HCT116 (cell line): ENCODE measurements around the gene MFN2. TPM values are rescaled to one million over a fixed set of nuclear protein-coding genes. Genes with fewer than 3 reads are reported as not detected.

Experiments
- ATAC-seq: fragments of 200-7000 bp; cut with Tn5 transposase; 2 replicates; pipeline ENCODE4 v1.9.1; 2020; ENCODE audit warnings: mild to moderate bottlenecking, moderate library complexity
- BruUV-seq: library from RNA; stranded (reverse); fragments of 400-500 nt; replicated peaks from 2 replicates; lab custom pipeline; 2021; lab: Mats Ljungman, UMichigan
- CTCF ChIA-PET: fragments of 300-600 bp; sonication (Branson Sonifier 250); formaldehyde crosslinking; loops from one replicate; lab custom pipeline; 2021; ENCODE audit warnings: antibody characterized with exemption; lab: Charles Lee
- POLR2A ChIA-PET: fragments of 300-600, 350-600 bp; sonication (Branson Sonifier 250); formaldehyde crosslinking; loops from one replicate; lab custom pipeline; 2021; ENCODE audit warnings: antibody characterized with exemption; lab: Charles Lee
- RAD21 ChIA-PET, 2 experiments: fragments of 300-600 bp; sonication (Branson Sonifier 250); formaldehyde crosslinking; loops; one replicate each; lab custom pipeline; 2023; ENCODE audit warnings: low total read pairs in 2 of 2; ENCODE audit not compliant: uncharacterized antibody in 2 of 2, unreplicated experiment in 2 of 2, low non-redundant PET in 1 of 2; lab: Charles Lee
- DNase-seq: peaks from one replicate; pipeline ENCODE4 v3.0.0-alpha.2; 2010; ENCODE audit warnings: low read depth, low spot score
- H2AFZ ChIP-seq: fragments of 200-600 bp; shearing (Covaris generic), sonication (generic); 2 replicates; pipeline ENCODE4 v1.6.1; 2017; ENCODE audit warnings: low read depth, mixed run types, mixed read lengths, antibody characterized with exemption, low read length; ENCODE audit not compliant: poor library complexity, severe bottlenecking
- H3K27ac ChIP-seq: 2 replicates; pipeline ENCODE4 v1.5.1; 2012; ENCODE audit warnings: low read depth, low read length
- H3K27me3 ChIP-seq: fragments of 200-600 bp; sonication (generic); 2 replicates; pipeline ENCODE4 v1.6.1; 2016; ENCODE audit warnings: mixed run types, low read length, mixed read lengths; ENCODE audit not compliant: insufficient read depth
- H3K36me3 ChIP-seq, 2 experiments: fragments of 200-500 bp in 1 of 2; fragments of 200-600 bp in 1 of 2; sonication (Bioruptor generic) in 1 of 2; sonication (generic) in 1 of 2; 2 replicates each; pipeline versions ENCODE4 v1.5.1 to v1.6.1; 2014 to 2016; ENCODE audit warnings: low read length in 2 of 2, inconsistent platforms in 1 of 2, mixed read lengths in 1 of 2, mixed run types in 1 of 2; ENCODE audit not compliant: insufficient read depth in 2 of 2, control insufficient read depth in 1 of 2
- H3K4me1 ChIP-seq, 2 experiments: fragments of 200-600 bp in 1 of 2; sonication (generic) in 1 of 2; 2 replicates each; pipeline versions ENCODE4 v1.5.1 to v1.6.1; 2012 to 2017; ENCODE audit warnings: low read length in 2 of 2, inconsistent platforms in 1 of 2, mild to moderate bottlenecking in 1 of 2, mixed read lengths in 1 of 2, mixed run types in 1 of 2, moderate library complexity in 1 of 2; ENCODE audit not compliant: insufficient read depth in 2 of 2, control insufficient read depth in 1 of 2
- H3K4me2 ChIP-seq: fragments of 200-600 bp; sonication (generic); 2 replicates; pipeline ENCODE4 v1.6.1; 2017; ENCODE audit warnings: mixed run types, low read length, mixed read lengths
- H3K4me3 ChIP-seq, 2 experiments: fragments of 200-600 bp in 1 of 2; sonication (generic) in 1 of 2; replicated peaks in 1 of 2; 2 replicates each; pipeline ENCODE4 v1.5.1; 2011 to 2016; ENCODE audit warnings: low read length in 2 of 2, control low read depth in 1 of 2, low read depth in 1 of 2, mild to moderate bottlenecking in 1 of 2, mixed read lengths in 1 of 2, mixed run types in 1 of 2
- H3K79me2 ChIP-seq: fragments of 200-600 bp; sonication (generic); 2 replicates; pipeline ENCODE4 v1.6.1; 2017; ENCODE audit warnings: mild to moderate bottlenecking, mixed run types, low read length, moderate library complexity, mixed read lengths; ENCODE audit not compliant: insufficient read depth
- H3K9ac ChIP-seq: fragments of 200-600 bp; sonication (generic); 2 replicates; pipeline ENCODE4 v1.6.1; 2016; ENCODE audit warnings: low read length, mixed read lengths
- H3K9me2 ChIP-seq: fragments of 200-600 bp; sonication (generic), shearing (Covaris generic); 2 replicates; pipeline ENCODE4 v1.6.1; 2017; ENCODE audit warnings: mixed run types, mild to moderate bottlenecking, moderate library complexity; ENCODE audit not compliant: insufficient read depth
- H3K9me3 ChIP-seq, 2 experiments: fragments of 200-500 bp in 1 of 2; fragments of 200-600 bp in 1 of 2; sonication (Bioruptor generic) in 1 of 2; sonication (generic) in 1 of 2; 2 replicates each; pipeline ENCODE4 v1.6.1; 2014 to 2017; ENCODE audit warnings: low read length in 2 of 2, mixed read lengths in 2 of 2, inconsistent platforms in 1 of 2, low read depth in 1 of 2, mild to moderate bottlenecking in 1 of 2, mixed run types in 1 of 2, moderate library complexity in 1 of 2; ENCODE audit not compliant: control insufficient read depth in 1 of 2, insufficient read depth in 1 of 2
- H4K20me1 ChIP-seq: fragments of 200-600 bp; sonication (generic), shearing (Covaris generic); 2 replicates; pipeline ENCODE4 v1.6.1; 2017; ENCODE audit warnings: mixed run types, mild to moderate bottlenecking, moderate library complexity; ENCODE audit not compliant: insufficient read depth
- CBX3 ChIP-seq: IDR thresholded peaks from 2 replicates; pipeline ENCODE4 v1.6.1; 2012; ENCODE audit warnings: low read depth
- CTCF ChIP-seq, 3 experiments: fragments of 200-600 bp in 1 of 3; sonication (generic) in 1 of 3; IDR thresholded peaks in 2 of 3; conservative IDR thresholded peaks in 1 of 3; 2 replicates each; pipeline ENCODE4 v1.5.1; 2012 to 2017; ENCODE audit warnings: low read depth in 2 of 3, low read length in 2 of 3, antibody characterized with exemption in 1 of 3, borderline replicate concordance in 1 of 3, control low read depth in 1 of 3, mild to moderate bottlenecking in 1 of 3, mixed read lengths in 1 of 3, mixed run types in 1 of 3, moderate library complexity in 1 of 3; ENCODE audit not compliant: insufficient read depth in 1 of 3
- EGR1 ChIP-seq: IDR thresholded peaks from 2 replicates; pipeline ENCODE4 v1.6.1; 2012; ENCODE audit warnings: low read depth
- ELF1 ChIP-seq: IDR thresholded peaks from 2 replicates; pipeline ENCODE4 v1.6.1; 2012; ENCODE audit warnings: low read depth, borderline replicate concordance
- EZH2phosphoT487 ChIP-seq: fragments of 200-600 bp; IDR thresholded peaks from 2 replicates; pipeline ENCODE4 v1.6.1; 2018; ENCODE audit warnings: antibody characterized with exemption, borderline replicate concordance
- FOSL1 ChIP-seq: IDR thresholded peaks from 2 replicates; pipeline ENCODE4 v1.6.1; 2012; ENCODE audit warnings: low read depth
- JUND ChIP-seq: IDR thresholded peaks from 2 replicates; pipeline ENCODE4 v1.6.1; 2012
- MAX ChIP-seq: IDR thresholded peaks from 2 replicates; pipeline ENCODE4 v1.6.1; 2012
- SIN3A ChIP-seq: IDR thresholded peaks from 2 replicates; pipeline ENCODE4 v1.6.1; 2012; ENCODE audit warnings: low read depth
- SP1 ChIP-seq: IDR thresholded peaks from 2 replicates; pipeline ENCODE4 v1.6.1; 2012; ENCODE audit warnings: low read depth
- TCF7L2 ChIP-seq: IDR thresholded peaks from 2 replicates; pipeline ENCODE4 v1.7.0; 2011; ENCODE audit warnings: borderline replicate concordance, inconsistent platforms; ENCODE audit not compliant: insufficient read depth, insufficient read length; ENCODE audit errors: extremely low read depth
- ZFX ChIP-seq: fragments of 450-650 bp; IDR thresholded peaks from 2 replicates; pipeline ENCODE4 v1.6.1; 2017
- intact Hi-C: fragments of 100-400 bp; cut with micrococcal nuclease; formaldehyde crosslinking; loops from 2 replicates; pipeline ENCODE4 v1.10.0; 2022
- total RNA-seq: library from RNA; stranded (reverse); gene quantifications from one replicate; pipeline ENCODE4 v1.2.1, GENCODE V29; 2021; ENCODE audit not compliant: unreplicated experiment

Gene MFN2
- total RNA-seq, 1 experiment from 2014 or later: 83.0 TPM

GRCh38 chr1:12028248-12028647 is 48.0 kb downstream of the MFN2 start (continued):
- TF ChIP-seq CTCF (IDR thresholded peaks at IDR 0.05 in 2 of 3, conservative IDR thresholded peaks at IDR 0.05 in 1 of 3; ENCODE audit: borderline replicate concordance in 1 of 3, insufficient read depth in 1 of 3, low read depth in 2 of 3, low read length in 2 of 3): no peak
- no peak for TF ChIP-seq SP1

- Histone ChIP-seq H3K9me3 (no peaks in the 10 kb centered on the region), H3K9ac (no peak overlapping the region), H3K27me3 (no peaks in the 10 kb centered on the region), H4K20me1 (no peaks in the 10 kb centered on the region), H3K79me2 (no peaks in the 10 kb centered on the region), H3K4me3 (no peak overlapping the region), H2AFZ (no peak overlapping the region), H3K4me1 (no peaks in the 10 kb centered on the region), H3K4me2 (no peak overlapping the region), H3K36me3 (peaks cover 3 to 12% of the 10 kb centered on the region in 2 experiments; a peak in 3 of 4 replicates), H3K9me2 (no peaks in the 10 kb centered on the region), H3K27ac (no peak overlapping the region)
- intact Hi-C loops: no loop called here
- DNase-seq (no peak), ATAC-seq (no peak)
- TF ChIP-seq ELF1 (no peak), ZFX (no peak), CTCF (IDR thresholded peaks at IDR 0.05 in 2 of 3, conservative IDR thresholded peaks at IDR 0.05 in 1 of 3; ENCODE audit: borderline replicate concordance in 1 of 3, insufficient read depth in 1 of 3, low read depth in 2 of 3, low read length in 2 of 3) (no peak), SIN3A (no peak), JUND (no peak), SP1 (no peak), FOSL1 (no peak), TCF7L2 (no peak), CBX3 (no peak), MAX (no peak), EZH2phosphoT487 (no peak), EGR1 (no peak)
- RAD21 ChIA-PET: no interaction called here
- CTCF ChIA-PET: no interaction called here
- POLR2A ChIA-PET: interaction anchor here (4.6 kb wide), 1 partner anchor 120 kb away, joined by 28 read pairs; no protein-coding TSS in a partner anchor
- no TSS peak for BruUV-seq
These were observed 48.8 kb downstream of the MFN2 start for GRCh38 chr1:12028957-12029511.
